Gastrocnemius medialis (tissue), 4 donors: ENCODE data around the gene GULP1.

ENCODE experiments used
- POLR2A ChIP-seq, 2 donors: fragments of 450-650 bp; IDR thresholded peaks; one replicate each; pipeline ENCODE4 v1.6.1; 2017; ENCODE audit warnings: antibody characterized with exemption in 2 of 2, mild to moderate bottlenecking in 2 of 2, moderate library complexity in 2 of 2
- TF ChIP-seq, protein P1 (sequence below), 5 experiments: fragments of 450-650 bp in 3 of 5; fragments of 200-600 bp in 2 of 5; sonication (generic) in 2 of 5; IDR thresholded peaks in 4 of 5; conservative IDR thresholded peaks in 1 of 5; 1 replicate in 4 of 5; 2 replicates in 1 of 5; pipeline ENCODE4 v1.5.1; 2016 to 2019; ENCODE audit warnings: antibody characterized with exemption in 5 of 5, mild to moderate bottlenecking in 3 of 5, moderate library complexity in 3 of 5

DNA sequence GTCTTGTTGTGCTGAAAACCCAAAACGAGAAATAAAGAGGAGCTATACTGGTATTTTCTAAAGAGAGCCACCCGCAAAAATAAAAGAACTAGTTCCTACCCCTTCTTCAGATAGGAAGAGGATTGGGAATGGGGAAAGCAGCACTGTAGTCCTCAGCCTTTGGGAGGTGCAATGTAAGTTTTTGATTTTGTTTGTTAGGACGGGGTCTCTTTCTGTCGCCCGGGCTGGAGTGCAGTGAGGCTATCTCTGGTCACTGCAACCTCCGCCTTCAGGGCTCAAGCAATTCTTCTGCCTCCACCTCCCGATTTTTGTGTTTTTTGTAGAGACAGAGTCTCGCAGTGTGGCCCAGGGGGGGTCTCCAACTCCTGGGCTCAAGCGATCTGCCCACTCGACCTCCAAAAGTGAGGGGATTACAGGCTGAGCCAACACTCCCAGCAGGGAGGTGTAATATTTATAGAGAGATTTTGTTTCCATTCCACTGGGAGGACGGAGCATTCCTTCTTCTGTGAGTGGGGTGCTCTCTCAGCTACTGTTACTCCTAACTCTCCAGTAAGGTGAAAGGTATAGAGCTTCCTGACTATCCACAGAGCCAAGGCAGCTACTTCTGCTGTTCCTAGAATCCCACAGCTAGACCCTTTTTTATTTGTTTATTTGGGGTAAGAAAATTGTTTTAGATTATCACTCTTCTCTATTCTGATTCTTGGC is 13.1 kb upstream of the GULP1 start:
- TF ChIP-seq, protein P1, sequence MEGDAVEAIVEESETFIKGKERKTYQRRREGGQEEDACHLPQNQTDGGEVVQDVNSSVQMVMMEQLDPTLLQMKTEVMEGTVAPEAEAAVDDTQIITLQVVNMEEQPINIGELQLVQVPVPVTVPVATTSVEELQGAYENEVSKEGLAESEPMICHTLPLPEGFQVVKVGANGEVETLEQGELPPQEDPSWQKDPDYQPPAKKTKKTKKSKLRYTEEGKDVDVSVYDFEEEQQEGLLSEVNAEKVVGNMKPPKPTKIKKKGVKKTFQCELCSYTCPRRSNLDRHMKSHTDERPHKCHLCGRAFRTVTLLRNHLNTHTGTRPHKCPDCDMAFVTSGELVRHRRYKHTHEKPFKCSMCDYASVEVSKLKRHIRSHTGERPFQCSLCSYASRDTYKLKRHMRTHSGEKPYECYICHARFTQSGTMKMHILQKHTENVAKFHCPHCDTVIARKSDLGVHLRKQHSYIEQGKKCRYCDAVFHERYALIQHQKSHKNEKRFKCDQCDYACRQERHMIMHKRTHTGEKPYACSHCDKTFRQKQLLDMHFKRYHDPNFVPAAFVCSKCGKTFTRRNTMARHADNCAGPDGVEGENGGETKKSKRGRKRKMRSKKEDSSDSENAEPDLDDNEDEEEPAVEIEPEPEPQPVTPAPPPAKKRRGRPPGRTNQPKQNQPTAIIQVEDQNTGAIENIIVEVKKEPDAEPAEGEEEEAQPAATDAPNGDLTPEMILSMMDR (IDR thresholded peaks at IDR 0.05 in 4 of 5, conservative IDR thresholded peaks at IDR 0.05 in 1 of 5) = no peak
- no peak for TF ChIP-seq POLR2A (IDR thresholded peaks at IDR 0.05)
